Measurements from ENCODE around the gene KRTAP4-6. TPM values are rescaled to one million over a fixed set of nuclear protein-coding genes. Genes with fewer than 3 reads are reported as not detected.
"Not testable (repeated sequence)": the region's sequence is repeated elsewhere in the genome, so short reads cannot be mapped to it uniquely, and the experiment has no call there.

KRTAP4-6 gene
- total RNA-seq, 2 donors from 2014 or later, result not detected

- intact Hi-C loops (cut with DNase I), result not testable (repeated sequence)
Observed at GRCh38 chr17:41148971-41149651, 8.8 kb upstream of the KRTAP4-6 start.

DNA sequence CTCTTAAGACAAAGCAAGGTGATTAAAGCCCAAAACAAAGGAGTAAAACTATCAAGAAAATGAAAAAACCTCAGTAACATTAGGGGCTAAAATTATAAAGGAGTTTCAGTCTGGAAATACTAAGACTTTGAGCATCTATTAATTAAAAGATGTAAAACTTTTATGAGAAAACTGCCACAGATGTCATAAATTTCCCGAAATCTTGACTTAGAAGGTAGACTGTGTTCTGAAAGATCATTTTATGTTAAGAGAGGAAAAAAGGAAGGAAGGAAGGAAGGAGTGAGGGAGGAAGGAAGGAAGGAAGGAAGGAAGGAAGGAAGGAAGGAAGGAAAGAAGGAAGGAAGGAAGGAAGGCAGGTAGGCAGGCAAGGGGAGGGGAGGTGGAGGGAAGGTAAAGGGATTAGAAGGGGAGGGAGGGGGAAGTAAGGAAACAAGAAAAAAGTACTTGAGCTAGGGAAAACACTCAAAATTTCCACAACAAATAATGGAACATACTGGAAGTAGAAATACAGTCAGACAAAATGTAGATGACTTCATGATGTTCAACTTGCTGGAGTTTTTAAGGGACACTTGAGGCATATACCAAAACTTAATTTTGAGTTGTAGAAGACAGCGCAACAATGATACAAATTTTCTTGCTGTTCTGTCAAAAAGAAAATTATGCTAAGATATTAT is 7.3 kb upstream of the KRTAP4-6 start:
- no peak for DNase-seq (ENCODE audit: low spot score)
- intact Hi-C loops (cut with DNase I), result no loop called here

More at GRCh38 chr17:41148971-41149651, 8.8 kb upstream of the KRTAP4-6 start:
- DNase-seq (ENCODE audit: low spot score), result not testable (repeated sequence)

DNA sequence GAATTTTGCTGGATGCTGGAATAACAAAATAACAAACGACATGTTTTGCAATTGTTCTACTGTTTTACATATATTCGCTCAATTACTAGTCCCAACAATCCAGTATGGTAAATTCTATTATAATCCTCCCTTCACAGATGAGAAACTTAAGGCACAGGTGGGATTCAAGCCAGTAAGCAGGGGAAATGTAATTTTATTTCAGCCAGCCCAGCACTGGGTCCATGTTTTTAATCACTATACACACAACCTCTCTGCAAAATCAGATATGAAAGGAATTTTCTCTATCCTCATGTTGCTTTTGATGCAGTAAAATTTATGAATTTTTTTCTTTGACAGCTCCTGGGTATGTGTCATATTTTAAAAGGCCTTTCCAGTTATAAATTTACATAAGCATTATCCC is 4.9 kb upstream of the KRTAP4-6 start:
- DNase-seq (ENCODE audit: low spot score), result no peak
- intact Hi-C loops (cut with DNase I), result no loop called here

- intact Hi-C loops (cut with DNase I), result no loop called here
- no peak for DNase-seq (ENCODE audit: low spot score)
Observed at GRCh38 chr17:41144846-41145245, 4.5 kb upstream of the KRTAP4-6 start.

GRCh38 chr17:41141361-41141760 is 1.0 kb upstream of the KRTAP4-6 start:
- intact Hi-C loops (cut with DNase I), result no loop called here
- DNase-seq (ENCODE audit: low spot score), result no peak

DNA sequence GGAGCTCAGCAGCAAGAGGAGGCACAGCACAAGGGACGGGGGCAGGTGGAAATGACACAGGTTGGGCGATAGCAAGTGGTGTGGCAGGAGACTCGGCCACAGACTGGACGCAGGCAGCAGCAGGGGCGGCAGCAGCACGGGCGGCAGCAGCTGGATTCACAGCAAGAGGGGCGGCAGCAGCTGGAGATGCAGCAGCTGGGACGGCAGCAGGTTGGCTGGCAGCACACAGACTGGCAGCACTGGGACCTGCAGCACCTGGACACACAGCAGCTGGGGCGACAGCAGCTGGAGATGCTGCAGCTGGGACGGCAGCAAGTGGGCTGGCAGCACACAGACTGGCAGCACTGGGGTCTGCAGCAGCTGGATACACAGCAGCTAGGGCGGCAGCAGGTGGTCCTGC is 479 bp downstream of the KRTAP4-6 start:
- peak; percentile 67 for DNase-seq (ENCODE audit: low spot score)
- intact Hi-C loops (cut with DNase I), result not testable (repeated sequence)

DNA sequence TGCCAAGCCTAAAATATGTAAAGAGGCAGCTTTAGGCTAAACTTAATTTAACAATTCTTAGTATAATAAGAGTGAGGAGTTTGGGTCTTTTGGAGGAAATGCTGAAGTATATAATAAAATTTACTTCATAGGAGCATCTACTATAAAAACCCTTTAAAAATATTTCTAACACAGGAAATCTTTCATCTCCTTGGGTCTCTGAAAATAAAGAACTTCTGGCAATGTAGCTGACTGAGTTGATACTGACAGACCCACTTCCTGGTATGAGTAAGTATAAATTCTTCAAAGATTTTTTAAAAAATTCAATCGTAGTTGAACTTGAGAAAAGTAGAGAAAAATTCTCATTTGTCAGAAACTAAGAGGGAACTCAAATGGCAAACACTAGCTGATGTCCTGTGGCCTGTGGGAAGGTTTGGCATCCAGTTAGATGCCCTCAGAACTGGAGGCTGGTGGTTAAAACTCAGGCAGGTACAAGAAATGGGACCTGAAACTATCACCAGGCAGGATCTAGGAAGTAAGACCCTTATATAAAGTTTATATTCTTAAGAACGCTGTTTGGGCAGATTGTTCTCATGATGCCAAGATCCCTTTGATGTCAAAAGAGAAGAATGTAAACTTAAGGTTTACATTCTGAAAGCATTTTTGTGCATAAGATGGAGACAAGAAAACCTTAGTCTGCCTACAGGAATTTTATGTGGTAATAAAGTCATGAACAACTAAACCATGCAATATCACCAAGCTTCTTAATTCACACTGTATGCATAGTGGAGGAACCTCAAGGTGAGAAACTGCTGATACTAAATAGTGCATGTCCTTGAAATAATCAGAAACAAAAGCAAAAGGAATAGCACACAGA is 6.2 kb downstream of the KRTAP4-6 start:
- DNase-seq (ENCODE audit: low spot score), result no peak
- intact Hi-C loops (cut with DNase I), result no loop called here

DNA sequence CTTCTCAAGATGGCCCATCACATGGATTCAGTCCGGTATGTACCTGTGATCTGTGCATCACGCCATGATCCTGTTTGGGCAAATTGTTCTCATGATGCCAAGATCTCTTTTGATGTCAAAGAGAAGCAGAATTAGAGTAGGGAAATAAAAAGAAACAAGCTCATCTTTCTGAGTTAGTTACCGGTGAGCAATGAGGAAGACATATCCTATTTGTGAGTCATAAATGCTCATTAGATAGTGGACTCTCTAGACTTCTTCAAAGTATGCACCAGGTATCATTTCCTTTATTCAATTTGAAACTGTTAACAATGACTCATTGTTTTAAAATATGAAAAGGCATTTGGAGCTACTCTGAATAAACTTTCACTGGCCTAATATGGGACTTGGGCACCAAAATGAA is 8.4 kb downstream of the KRTAP4-6 start:
- no peak for DNase-seq (ENCODE audit: low spot score)
- intact Hi-C loops (cut with DNase I), result no loop called here

- DNase-seq (ENCODE audit: low spot score), result no peak
- intact Hi-C loops (cut with DNase I), result no loop called here
Observed at GRCh38 chr17:41127371-41127770, 13.0 kb downstream of the KRTAP4-6 start.

DNA sequence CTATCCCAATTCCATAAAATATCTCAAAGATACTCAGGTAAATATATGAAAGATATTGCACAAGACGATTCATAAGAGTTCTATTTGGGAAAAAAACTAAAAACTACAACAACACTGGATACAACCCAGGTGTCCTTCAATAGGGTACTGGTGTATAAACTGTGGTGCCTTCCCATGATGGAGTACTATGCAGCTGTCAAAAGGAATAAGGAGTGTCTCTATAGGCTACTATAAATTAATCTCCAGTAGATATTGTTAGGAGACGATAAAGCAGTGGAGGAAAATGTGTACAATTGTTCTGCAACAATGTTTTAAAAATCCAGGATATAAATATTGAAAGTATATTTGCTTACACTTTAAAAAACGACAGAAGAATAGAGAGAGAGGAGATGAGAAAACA is 13.9 kb downstream of the KRTAP4-6 start:
- DNase-seq (ENCODE audit: low spot score), result no peak
- intact Hi-C loops (cut with DNase I), result no loop called here

GRCh38 chr17:41125064-41125463 is 15.3 kb downstream of the KRTAP4-6 start:
- intact Hi-C loops (cut with DNase I), result no loop called here
- DNase-seq (ENCODE audit: low spot score), result no peak

DNA sequence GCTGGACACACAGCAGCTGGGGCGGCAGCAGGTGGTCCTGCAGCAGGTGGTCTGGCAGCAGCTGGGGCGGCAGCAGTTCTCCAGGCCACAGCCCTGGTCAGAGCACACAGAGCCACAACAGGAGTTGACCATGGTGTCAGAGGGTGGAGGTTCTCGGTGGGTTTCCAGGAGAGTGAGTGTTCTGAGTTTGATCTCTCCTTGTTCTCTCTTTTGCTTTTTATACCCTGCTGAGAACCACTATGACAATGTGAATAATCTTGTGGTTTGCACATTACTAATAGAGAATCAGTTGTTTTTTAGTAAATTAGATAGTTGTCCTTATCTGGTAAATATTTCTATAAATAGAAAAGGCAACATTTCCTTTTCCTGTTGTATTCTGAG is 16.4 kb downstream of the KRTAP4-6 start, which contains the start of gene KRTAP4-12:
Gene KRTAP4-12, minus strand, starts transcription at position 192 of the 381 bp plus-strand sequence. Its CDS starts 60 bp downstream, at position 132.
- DNase-seq (ENCODE audit: low spot score); intact Hi-C loops (cut with DNase I): not testable (repeated sequence)

DNA sequence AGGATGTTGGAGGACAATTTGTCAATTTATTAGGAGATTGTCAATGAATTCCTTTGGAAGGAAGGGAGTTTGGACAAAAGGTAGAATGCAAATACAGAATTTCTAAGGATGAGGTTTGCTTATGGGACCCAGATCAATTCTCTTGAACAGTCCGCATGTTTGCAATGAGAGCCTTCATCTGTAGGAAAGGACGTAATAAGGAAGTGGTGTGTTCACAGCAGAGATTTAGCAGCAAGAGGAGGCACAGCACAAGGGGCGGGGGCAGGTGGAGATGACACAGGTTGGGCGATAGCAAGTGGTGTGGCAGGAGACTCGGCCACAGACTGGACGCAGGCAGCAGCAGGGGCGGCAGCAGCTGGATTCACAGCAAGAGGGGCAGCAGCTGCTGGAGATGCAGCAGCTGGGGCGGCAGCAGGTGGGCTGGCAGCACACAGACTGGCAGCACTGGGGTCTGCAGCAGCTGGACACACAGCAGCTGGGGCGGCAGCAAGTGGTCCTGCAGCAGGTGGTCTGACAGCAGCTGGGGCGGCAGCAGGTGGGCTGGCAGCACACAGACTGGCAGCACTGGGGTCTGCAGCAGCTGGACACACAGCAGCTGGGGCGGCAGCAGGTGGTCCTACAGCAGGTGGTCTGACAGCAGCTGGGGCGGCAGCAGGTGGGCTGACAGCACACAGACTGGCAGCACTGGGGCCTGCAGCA is 16.9 kb downstream of the KRTAP4-6 start:
- intact Hi-C loops (cut with DNase I); DNase-seq (ENCODE audit: low spot score): not testable (repeated sequence)

DNA sequence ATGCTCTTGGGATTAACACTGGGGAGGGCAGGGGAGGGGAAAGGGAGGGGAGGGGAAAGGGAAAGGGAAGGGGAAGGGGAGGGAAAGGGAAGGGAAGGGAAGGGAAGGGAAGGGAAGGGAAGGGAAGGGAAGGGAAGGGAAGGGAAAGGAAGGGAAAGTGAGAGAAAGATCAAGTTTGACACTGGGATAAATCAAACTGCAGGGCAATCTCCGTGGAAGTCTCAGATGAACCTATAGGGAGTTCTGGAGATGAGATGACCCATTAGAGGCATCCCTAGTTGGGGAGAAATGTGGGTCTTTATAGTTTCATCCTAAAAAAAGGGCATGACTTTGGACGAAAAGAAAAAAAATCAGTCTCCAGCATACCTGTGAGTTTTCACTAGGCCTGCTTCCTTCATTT is 18.6 kb downstream of the KRTAP4-6 start:
- no peak for DNase-seq (ENCODE audit: low spot score)
- intact Hi-C loops (cut with DNase I), result no loop called here

- DNase-seq (ENCODE audit: low spot score); intact Hi-C loops (cut with DNase I): not testable (repeated sequence)
Observed at GRCh38 chr17:41119696-41120690, 20.4 kb downstream of the KRTAP4-6 start.

GRCh38 chr17:41118721-41119120 is 21.6 kb downstream of the KRTAP4-6 start:
- DNase-seq (ENCODE audit: low spot score), result no peak
- intact Hi-C loops (cut with DNase I), result no loop called here

- intact Hi-C loops (cut with DNase I); DNase-seq (ENCODE audit: low spot score): not testable (repeated sequence)
Observed at GRCh38 chr17:41117846-41118386, 22.4 kb downstream of the KRTAP4-6 start, which contains the start of gene KRTAP4-11. TSS of gene KRTAP4-11 (minus strand) at chr17:41118373. CDS start at chr17:41118315, 58 bp downstream.

DNA sequence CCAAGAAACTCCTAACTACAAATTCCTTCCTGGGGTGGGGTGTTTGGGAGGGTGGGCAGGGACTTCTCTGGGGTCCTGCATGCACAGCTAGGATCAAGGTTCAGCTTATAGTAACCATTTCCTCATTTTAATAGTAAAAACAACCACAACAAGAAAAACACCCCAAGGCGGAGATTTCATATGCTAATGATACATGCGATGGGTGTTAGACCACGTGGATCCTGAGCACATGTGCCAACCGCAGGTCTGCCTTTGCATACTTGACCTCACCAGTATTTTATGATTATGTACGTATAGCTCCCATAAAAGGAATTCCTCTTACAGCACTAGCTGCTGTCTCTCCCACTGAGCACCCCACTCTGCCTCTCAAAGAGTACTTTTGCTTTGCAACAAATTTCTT is 24.0 kb downstream of the KRTAP4-6 start:
- DNase-seq (ENCODE audit: low spot score), result no peak
- intact Hi-C loops (cut with DNase I), result no loop called here

All from posterior vena cava (tissue), 2 donors.